Panc1 (cell line): Measurements from ENCODE around the gene CCDC38. TPM values are rescaled to one million over a fixed set of nuclear protein-coding genes. Genes with fewer than 3 reads are reported as not detected.

Source experiments
- ATAC-seq: fragments of 200-7000 bp; cut with Tn5 transposase; 2 replicates; pipeline ENCODE4 v1.9.1; 2020; ENCODE audit warnings: mild to moderate bottlenecking, moderate library complexity
- BruUV-seq: library from RNA; stranded (reverse); fragments of 400-500 nt; replicated peaks from 2 replicates; lab custom pipeline; 2021; lab: Mats Ljungman, UMichigan
- CTCF ChIA-PET: fragments of 300-600 bp; sonication (Branson Sonifier 250); formaldehyde crosslinking; loops from one replicate; lab custom pipeline; 2022; ENCODE audit warnings: antibody characterized with exemption; lab: Charles Lee
- POLR2A ChIA-PET: fragments of 300-600 bp; sonication (Branson Sonifier 250); formaldehyde crosslinking; loops from one replicate; lab custom pipeline; 2022; ENCODE audit warnings: antibody characterized with exemption; lab: Charles Lee
- DNase-seq: peaks from one replicate; pipeline ENCODE4 v3.0.0-alpha.2; 2010; ENCODE audit warnings: low read depth, low spot score
- H3K27ac ChIP-seq: 2 replicates; pipeline ENCODE4 v1.5.1; 2011; ENCODE audit warnings: mild to moderate bottlenecking, low read length, inconsistent platforms
- H3K27me3 ChIP-seq: fragments of 200-500 bp; sonication (Bioruptor generic); 2 replicates; pipeline ENCODE4 v1.6.0; 2014; ENCODE audit warnings: low read length, inconsistent platforms; ENCODE audit not compliant: control insufficient read depth, insufficient read depth
- H3K36me3 ChIP-seq: fragments of 200-500 bp; sonication (Bioruptor generic); 2 replicates; pipeline ENCODE4 v1.5.1; 2014; ENCODE audit warnings: inconsistent platforms, mild to moderate bottlenecking, low read length, moderate library complexity; ENCODE audit not compliant: control insufficient read depth, insufficient read depth
- H3K4me1 ChIP-seq: 2 replicates; pipeline ENCODE4 v1.5.1; 2011; ENCODE audit warnings: inconsistent platforms, mild to moderate bottlenecking, low read length, moderate library complexity; ENCODE audit not compliant: control insufficient read depth, insufficient read depth
- H3K4me3 ChIP-seq, 2 experiments: 2 replicates each; pipeline ENCODE4 v1.5.1; 2011 to 2012; ENCODE audit warnings: low read depth in 2 of 2, low read length in 2 of 2, mild to moderate bottlenecking in 2 of 2, inconsistent platforms in 1 of 2, moderate library complexity in 1 of 2
- H3K9me3 ChIP-seq: fragments of 200-500 bp; sonication (Bioruptor generic); 2 replicates; pipeline ENCODE4 v1.5.1; 2014; ENCODE audit warnings: low read depth, mild to moderate bottlenecking, inconsistent platforms, low read length, moderate library complexity; ENCODE audit not compliant: control insufficient read depth, insufficient read depth
- CTCF ChIP-seq: fragments of 450-650 bp; IDR thresholded peaks from 2 replicates; pipeline ENCODE4 v1.5.1; 2017; ENCODE audit warnings: mild to moderate bottlenecking
- POLR2AphosphoS5 ChIP-seq: IDR thresholded peaks from 2 replicates; pipeline ENCODE4 v1.6.1; 2012; ENCODE audit warnings: mild to moderate bottlenecking, low read depth, low read length, moderate library complexity
- REST ChIP-seq, 2 experiments: IDR thresholded peaks; 2 replicates each; pipeline ENCODE4 v1.6.1; 2011 to 2012; ENCODE audit warnings: low read depth in 2 of 2, control low read depth in 1 of 2, low read length in 1 of 2, mild to moderate bottlenecking in 1 of 2, moderate library complexity in 1 of 2; ENCODE audit not compliant: insufficient read depth in 1 of 2
- SIN3A ChIP-seq: IDR thresholded peaks from 2 replicates; pipeline ENCODE4 v1.6.1; 2012; ENCODE audit warnings: low read depth, mild to moderate bottlenecking, low read length, moderate library complexity, borderline replicate concordance; ENCODE audit not compliant: insufficient read depth
- TCF7L2 ChIP-seq: IDR thresholded peaks from 2 replicates; pipeline ENCODE4 v1.6.1; 2011; ENCODE audit warnings: mild to moderate bottlenecking, low read depth, low read length, inconsistent platforms
- in situ Hi-C: cut with HindIII; loops from 2 replicates; pipeline ENCODE4 v1.10.0; 2016; ENCODE audit warnings: low sequenced_read_pairs, low pct_unique_long_range_greater_than_20kb
- intact Hi-C: fragments of 100-400 bp; cut with micrococcal nuclease; formaldehyde crosslinking; loops from one replicate; pipeline ENCODE4 v1.10.0; 2022; ENCODE audit not compliant: unreplicated experiment
- total RNA-seq: library from RNA; stranded (reverse); gene quantifications from one replicate; pipeline ENCODE4 v1.2.1, GENCODE V29; 2021; ENCODE audit not compliant: unreplicated experiment

The CCDC38 gene
- total RNA-seq, 1 experiment from 2014 or later: not detected

DNA sequence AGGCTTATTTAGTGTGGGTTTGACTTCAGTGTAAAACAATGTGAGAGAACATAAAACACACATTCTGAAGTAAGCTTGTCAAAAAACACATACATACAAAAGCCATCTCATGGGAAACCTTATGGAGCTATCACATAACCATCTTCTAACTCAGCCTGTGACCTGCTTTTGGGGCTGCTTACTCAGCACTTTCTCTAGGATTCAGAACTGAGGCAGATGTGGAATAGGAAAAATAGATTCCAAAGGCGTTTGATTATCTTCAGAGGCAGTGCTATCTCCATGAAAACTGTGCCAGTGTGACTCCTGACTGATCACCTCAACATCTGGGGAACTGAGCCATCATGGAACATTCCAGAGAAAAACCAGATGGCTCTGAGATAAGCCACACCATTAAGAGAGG, 40.2 kb upstream of the CCDC38 start:
- intact Hi-C loops (no loop called here), in situ Hi-C loops (no loop called here)
- ChIA-PET POLR2A (no interaction called here), CTCF (no interaction called here)
- TF ChIP-seq TCF7L2 (no peak), CTCF (no peak), REST (IDR thresholded peaks at IDR 0.05; ENCODE audit: insufficient read depth in 1 of 2, low read depth in 2 of 2, low read length in 1 of 2) (no peak), SIN3A (no peak), POLR2AphosphoS5 (no peak)
- Histone ChIP-seq H3K27me3 (peaks cover 8% of the 10 kb centered on the region; the same call in 1 of the 2 replicates), H3K27ac (no peak overlapping the region), H3K4me3 (no peak overlapping the region), H3K4me1 (no peaks in the 10 kb centered on the region), H3K36me3 (no peaks in the 10 kb centered on the region), H3K9me3 (no peaks in the 10 kb centered on the region)
- BruUV-seq: no TSS peak
- no peak for ATAC-seq
- no peak for DNase-seq

GRCh38 chr12:95980437-95980836, 38.0 kb upstream of the CCDC38 start:
- CTCF ChIA-PET: no interaction called here
- H3K27me3 ChIP-seq: peaks cover 4% of the 10 kb centered on the region; the same call in 1 of the 2 replicates
- no peaks in the 10 kb centered on the region for H3K4me1 ChIP-seq
- intact Hi-C loops (no loop called here), in situ Hi-C loops (no loop called here)
- POLR2A ChIA-PET: no interaction called here
- DNase-seq (no peak), ATAC-seq (no peak)
- no peak overlapping the region for H3K4me3 ChIP-seq
- H3K27ac ChIP-seq: no peak overlapping the region
- TF ChIP-seq SIN3A (no peak), POLR2AphosphoS5 (no peak), TCF7L2 (no peak)
- no peaks in the 10 kb centered on the region for H3K9me3 ChIP-seq
- BruUV-seq: no TSS peak
- no peaks in the 10 kb centered on the region for H3K36me3 ChIP-seq

- no peaks in the 10 kb centered on the region for H3K4me1 ChIP-seq
- ATAC-seq (no peak), DNase-seq (no peak)
- in situ Hi-C loops (no loop called here), intact Hi-C loops (no loop called here)
- H3K36me3 ChIP-seq: no peaks in the 10 kb centered on the region
- ChIA-PET POLR2A (no interaction called here), CTCF (interaction anchor here (0.6 kb wide), 1 partner anchor 21 kb away, joined by 7 read pairs; no protein-coding TSS in a partner anchor)
- H3K27me3 ChIP-seq: peaks cover 4% of the 10 kb centered on the region; the same call in 1 of the 2 replicates
- no peak overlapping the region for H3K4me3 ChIP-seq
- no peaks in the 10 kb centered on the region for H3K9me3 ChIP-seq
- BruUV-seq: no TSS peak
- H3K27ac ChIP-seq: no peak overlapping the region
- TF ChIP-seq TCF7L2: no peak
- TF ChIP-seq CTCF: no peak
- TF ChIP-seq REST (IDR thresholded peaks at IDR 0.05; ENCODE audit: insufficient read depth in 1 of 2, low read depth in 2 of 2, low read length in 1 of 2): no peak
- TF ChIP-seq SIN3A: no peak
- no peak for TF ChIP-seq POLR2AphosphoS5
Observed at GRCh38 chr12:95978774-95979173, 36.4 kb upstream of the CCDC38 start.
